Activated CD4-positive, CD25-positive, alpha-beta regulatory T cell treated with anti-CD3 and anti-CD28 coated beads, Interleukin-2, amount 50 U/mL, for 24 hours (primary cell): ENCODE results near the gene GRPEL1.
A peak's percentile ranks its signal among the peaks of the same experiment; 100 is the strongest.
"Not testable (repeated sequence)": the region's sequence is repeated elsewhere in the genome, so short reads cannot be mapped to it uniquely, and the experiment has no call there.

Source experiments
- ATAC-seq, 2 donors: fragments of 150-1000 bp; cut with Tn5 transposase; one replicate each; pipeline ENCODE4 v1.10.0; 2021; ENCODE audit warnings: mild to moderate bottlenecking in 1 of 2, moderate library complexity in 1 of 2

Gene GRPEL1

DNA sequence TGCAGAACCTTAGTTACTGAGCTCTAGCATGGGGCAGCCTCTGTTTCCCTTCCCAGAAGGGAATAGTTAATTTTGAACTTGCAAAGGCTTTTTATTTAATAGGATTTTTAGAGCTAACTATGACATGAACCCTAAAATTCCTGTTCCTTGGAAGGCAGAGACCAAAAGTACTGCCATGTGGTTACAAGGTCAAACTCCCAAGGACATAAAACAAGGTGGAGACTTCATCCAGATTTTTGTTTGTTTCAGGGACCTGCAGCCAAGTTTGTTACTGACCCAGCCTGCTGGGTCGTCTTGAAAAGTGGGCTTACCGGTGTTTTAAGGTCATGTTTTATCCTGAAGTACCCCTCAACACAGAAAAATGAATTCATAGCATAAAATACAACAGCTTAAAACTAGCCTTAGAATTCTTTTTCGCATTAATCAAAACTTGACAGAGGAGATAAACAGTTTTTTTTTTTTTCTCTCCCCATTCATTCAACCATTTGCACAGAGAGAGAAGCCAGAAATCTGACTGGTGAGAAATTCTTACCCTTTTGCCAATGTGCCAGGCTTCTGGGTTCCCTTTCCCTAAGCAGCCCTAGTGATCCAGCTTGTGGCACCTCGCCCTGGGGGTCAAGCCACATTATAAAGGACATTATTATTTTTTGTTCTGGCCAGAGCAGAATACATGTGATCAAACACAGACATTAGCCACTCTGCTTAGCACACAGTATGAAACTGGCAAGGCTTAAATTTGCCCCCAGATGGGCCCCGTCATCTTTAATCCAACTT lies 21.5 kb upstream of the GRPEL1 start:
- ATAC-seq, result no peak

DNA sequence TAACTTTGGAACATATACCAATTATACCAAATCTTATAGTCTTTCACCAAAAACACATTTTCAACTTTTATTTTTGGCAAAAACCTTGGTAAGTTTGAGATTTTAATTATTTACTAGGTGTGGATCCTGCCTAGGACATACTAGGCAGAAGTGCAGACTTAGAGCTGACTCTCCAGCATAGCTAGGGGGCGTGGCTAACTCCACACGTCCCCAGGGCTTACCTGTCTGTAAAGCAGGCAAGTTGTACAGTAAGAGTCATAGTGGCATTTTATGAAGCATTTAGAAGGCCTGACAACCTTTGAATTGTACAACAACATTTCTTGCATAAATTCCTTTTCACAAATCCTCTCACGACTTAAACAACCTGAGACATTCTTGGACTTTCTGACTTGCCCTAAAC lies 19.2 kb upstream of the GRPEL1 start:
- no peak for ATAC-seq

DNA sequence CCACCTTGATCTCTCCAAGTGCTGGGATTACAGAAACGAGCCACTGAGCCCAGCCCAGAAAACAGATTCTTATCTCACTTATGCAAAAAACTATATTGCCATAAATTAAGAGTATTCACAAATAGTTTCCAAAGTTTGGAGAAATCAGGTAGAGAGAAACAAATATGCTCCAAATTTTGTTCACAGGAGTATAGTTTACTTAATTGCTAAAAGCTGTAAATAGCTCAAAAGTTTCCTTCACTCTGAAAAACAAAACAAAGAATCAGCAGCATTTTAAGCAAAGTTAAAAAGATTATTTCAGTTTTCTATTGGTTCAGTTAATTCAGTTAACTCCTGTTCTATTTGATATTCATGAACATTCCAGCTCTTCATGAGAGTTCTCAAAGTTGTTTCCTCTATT lies 18.5 kb upstream of the GRPEL1 start:
- no peak for ATAC-seq

DNA sequence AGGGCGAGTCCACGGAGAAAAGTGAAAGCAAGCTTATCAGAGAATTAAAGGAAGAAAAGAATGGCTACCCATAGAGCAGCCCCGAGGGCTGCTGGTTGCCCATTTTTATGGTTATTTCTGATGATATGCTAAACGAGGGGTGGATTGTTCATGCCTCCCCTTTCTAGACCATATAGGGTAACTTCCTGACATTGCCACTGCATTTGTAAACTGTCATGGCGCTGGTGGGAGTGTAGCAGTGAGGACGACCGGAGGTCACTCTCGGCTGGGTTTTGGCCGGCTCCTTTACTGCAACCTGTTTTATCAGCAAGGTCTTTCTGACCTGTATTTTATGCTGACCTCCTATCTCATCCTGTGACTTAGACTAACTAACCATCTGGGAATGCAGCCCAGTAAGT lies 16.7 kb upstream of the GRPEL1 start:
- ATAC-seq, result not testable (repeated sequence)

DNA sequence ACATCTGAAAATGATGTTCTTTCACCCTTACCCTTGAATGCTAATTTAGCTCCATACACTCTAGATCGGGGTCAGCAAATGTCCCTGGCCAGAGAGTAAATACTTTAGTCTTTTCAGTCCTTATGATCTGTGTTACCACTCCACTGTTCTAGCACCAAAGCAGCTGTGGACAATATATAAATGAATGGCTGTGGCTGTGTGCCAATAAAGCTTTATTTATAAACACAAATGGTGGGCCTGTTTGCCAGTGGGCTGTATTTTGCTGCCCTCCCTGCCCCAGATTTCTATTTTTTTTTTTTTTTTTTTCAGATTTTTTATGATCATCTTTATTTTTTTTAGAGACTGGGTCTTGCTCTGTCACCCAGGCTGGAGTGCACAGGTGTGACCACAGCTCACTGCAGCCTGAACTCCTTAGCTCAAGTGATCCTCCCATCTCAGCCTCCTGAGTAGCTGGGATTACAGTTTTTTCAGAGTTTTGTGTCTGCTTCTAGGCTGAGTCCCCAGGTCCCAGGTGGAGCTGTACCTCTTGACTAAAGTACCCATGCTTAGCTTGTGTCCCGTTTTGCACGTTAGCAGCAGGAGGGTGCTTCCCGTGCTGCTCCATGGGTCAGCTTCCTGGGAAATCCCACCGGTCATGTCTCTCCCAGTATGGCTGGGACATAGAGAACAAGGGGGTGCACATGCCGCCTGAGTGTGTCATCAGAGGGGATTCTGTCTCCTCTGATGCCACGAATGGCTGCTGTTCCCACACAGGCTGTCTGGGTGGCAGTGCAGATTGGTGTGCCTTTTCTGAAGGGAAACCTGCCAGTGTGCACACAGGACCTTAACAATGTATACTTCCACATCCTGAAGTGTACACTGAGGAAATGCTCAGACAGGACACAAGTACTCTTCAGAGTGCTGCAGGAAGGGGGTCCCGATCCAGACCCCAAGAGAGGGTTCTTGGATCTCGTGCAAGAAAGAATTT lies 16.0 kb upstream of the GRPEL1 start:
- ATAC-seq, result no peak

DNA sequence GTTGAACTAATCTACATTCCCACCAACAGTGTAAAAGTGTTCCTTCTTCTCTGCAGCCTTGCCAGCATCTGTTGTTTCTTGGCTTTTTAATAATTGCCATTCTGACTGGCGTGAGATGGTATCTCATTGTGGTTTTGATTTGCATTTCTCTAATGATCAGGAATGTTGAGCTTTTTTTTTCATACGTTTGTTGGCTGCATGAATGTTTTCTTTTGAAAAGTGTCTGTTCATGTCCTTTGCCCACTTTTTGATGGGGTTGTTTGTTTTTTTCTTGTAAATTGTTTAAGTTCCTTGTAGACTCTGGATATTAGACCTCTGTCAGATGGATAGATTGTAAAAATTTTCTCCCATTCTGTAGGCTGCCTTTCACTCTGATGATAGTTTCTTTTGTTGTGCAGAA lies 12.0 kb upstream of the GRPEL1 start:
- not testable (repeated sequence) for ATAC-seq

DNA sequence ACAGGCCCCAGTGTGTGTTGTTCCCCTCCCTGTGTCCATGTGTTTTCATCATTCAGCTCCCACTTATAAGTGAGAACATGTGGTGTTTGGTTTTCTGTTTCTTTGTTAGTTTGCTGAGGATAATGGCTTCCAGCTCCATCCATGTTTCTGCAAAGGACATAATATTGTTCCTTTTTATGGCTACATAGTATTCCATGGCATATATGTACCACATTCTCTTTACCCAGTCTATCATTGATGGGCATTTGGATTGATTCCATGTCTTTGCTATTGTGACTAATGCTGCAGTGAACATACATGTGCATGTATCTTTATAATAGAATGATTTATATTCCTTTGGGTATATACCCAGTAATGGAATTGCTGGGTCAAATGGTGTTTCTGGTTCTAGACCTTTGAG lies 11.6 kb upstream of the GRPEL1 start:
- ATAC-seq, result not testable (repeated sequence)

DNA sequence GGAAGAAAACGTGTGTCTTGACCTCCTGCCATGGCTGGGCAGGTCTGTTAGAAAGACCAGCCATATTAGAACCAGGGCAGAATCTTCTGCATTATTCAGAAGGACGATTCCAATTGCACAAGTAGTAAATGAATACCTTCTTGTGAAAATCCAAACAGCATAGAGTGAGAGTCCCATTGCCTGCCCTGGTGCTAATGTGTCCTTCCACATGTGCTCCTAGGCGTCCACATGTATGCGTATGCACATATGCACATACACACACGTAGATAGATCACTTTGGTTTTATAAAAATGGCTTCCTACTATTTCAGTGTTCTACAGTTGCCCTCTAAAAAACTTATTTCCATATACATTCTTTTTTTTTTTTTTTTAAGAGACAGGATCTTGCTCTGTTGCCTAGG lies 10.2 kb upstream of the GRPEL1 start:
- no peak for ATAC-seq

DNA sequence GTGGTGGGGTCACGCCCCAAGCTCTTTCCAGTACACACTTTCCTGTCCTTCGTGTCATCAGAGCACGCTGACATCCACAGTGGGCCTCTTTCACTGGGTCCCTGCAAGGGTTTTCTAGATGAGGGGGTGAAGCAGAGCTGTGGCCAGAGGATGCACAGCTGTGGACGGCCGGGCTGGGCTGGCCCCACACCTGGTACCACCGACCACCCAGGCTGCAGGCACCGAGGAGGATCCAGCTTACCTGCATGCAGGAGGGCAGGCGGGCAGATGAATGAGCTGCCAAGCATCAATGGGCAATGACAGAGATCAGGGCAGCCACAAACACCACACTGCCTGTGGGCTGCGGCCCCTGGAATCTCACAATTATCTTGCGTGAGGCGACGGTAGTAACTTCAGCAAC lies 9.5 kb upstream of the GRPEL1 start:
- no peak for ATAC-seq

DNA sequence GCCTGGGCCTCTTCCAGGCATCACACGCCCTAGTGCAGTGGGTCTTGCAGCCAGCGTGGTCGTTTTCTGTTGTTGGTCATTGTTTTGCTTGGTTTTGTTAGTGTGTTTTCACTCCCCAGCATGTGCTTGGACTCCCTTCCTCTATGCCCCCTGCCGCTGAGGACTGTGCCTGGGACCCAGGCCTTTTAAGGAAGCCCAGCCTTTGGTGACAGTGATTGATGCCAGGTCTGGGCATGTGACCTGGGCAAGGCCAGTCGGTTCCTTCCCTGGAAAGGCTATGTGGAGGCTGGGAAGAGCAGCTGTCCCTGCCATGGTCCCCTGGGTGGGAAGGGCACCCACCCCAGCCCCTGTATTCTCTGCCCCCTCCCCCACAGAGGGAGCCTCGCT lies 8.8 kb upstream of the GRPEL1 start:
- ATAC-seq, result no peak

DNA sequence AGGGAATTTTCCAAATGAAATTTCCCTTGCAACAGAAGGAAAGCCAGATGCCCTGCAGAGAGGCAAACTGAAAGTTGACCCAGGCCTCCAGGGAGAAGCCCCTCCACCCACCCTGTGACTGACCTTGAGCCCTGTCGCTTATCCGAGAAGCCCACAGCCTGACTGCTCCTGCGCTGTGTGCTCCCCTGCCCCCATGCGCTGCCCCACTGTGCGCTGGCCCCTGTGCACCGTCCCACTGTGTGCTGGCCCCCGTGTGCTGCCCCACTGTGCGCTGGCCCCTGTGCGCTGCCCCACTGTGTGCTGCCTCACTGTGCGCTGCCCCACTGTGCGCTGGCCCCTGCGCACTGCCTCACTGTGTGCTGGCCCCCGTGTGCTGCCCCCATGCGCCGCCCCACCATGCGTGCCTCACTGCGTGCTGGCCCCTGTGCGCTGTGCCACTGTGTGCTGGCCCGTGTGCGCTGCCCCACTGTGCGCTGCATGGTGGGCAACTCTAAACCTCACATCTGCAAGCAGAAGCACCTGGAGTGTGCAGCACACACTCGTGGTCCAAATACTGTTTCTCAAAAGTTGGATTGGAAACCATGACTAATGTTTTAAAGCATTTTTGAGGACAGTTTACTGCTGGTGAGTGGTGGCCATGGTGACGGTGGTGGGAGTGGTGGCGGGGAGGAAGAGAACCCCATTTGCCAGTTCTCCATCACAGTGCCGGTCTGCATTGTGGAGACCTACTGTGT lies 8.3 kb upstream of the GRPEL1 start:
- no peak for ATAC-seq

DNA sequence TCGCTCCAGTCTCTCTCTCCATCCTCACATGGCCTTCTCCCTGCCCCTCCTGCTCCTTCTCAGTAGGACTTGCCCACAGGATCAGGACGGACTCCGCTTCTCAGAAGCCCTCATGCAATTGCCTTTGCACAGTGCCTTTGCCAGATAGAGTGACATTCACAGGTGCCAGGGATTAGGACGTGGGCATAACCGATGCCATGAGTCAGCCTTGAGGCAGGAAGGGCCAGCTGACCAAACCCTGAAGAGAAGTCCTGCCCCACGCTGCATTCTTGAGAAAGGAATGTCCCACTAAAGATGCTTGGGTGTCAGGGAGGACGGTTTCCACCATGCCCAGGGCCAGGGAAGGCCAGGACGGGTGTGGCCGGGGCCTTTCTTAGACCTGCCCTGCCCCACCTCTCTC lies 6.6 kb upstream of the GRPEL1 start:
- no peak for ATAC-seq

DNA sequence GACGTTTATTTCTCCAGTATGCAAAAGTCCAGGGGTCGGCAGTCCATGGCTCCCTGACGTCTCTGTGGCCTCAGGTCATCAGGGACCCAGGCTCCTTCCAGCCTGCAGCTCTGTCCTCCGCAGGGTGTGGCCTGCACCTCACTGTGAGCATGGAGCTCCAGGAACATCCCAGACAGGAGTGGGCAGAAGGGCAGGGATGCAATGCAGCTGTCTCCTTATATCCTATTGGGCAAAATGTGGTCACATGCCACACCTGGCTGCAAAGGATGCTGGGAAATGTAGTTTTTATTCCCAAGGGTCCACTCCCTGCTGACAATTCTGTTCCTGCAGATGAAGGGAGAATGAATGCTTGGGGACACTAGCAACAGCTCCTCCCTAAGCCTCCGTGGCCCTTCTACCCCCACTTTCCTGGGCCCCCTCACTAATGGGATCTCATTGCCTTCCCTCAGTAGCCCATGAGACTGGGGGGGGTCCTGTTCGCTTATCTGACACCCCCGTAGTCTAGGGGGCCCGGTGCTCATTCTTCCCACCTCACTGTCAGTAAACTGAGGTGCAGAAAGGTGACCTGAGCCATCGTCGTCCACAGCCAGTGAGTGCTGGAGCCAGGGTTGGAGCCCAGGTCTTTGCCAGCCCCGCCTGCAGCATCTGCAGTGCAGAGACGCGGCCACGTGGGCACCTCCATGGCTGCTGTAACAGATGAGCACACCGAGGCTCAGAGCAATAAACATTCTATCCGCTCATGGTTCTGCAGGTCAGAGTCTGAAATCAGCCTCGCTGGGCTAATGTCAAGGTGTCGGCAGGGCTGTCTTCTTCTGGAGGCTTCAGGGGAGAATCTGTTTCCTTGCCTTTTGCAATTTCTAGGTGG lies 5.9 kb upstream of the GRPEL1 start:
- no peak for ATAC-seq

DNA sequence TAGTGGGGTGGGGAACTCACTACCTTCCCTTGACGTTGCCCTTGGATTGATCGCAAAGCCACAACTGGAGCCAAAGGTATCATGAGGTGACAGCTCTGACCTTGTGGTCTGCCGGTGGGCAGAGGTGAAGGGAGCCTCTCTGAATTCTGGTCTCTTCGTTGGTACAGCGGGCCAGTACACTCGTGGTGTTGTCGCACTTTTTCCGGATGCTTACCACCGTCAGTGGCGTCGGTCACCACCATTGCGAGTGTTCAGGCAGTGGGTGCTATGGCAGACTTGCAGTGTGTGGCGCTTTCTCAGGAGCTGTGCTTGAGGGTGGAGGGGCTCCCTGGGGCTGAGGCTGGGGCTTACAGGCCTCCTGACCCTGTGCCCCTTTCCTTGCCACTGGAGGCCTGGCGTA lies 5.2 kb upstream of the GRPEL1 start:
- no peak for ATAC-seq

DNA sequence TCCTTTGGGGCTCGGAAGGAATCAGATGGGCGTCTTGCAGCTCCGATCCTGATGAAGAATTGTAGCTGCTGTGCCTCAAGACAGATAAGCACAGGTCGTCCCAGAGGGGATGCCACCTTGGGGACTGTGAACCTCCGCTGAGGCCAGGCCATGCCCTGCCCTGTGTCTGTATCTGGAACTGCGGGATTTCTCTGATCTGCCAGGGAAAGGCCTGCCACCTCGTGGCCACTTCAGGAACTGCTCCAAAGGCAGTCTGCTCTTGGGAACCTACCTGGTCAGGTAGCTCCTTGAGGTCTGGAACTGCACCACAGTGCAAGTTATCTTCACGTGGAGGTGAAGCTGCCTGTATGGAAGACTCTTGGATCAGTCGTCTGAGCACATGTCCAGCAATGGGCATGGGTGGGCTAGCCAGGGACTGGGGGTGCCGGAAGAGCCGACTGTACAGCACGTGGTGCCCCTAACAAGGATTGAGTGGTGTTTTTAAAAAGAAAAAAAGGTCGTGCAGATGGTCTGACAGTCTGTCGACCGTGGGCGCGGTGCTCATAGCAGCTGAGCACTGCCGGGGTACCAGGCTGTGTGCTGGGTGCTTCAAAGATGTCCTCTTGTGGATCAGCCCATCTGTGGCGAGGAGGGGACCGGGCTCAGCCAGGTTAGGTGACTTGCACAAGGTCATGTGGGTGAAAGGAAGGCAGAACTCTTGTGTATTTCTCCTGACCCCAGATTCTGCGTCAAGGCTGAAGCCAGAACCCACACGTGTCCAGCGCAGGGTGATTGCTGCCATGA lies 3.1 kb upstream of the GRPEL1 start:
- ATAC-seq, result peak; percentile 30

DNA sequence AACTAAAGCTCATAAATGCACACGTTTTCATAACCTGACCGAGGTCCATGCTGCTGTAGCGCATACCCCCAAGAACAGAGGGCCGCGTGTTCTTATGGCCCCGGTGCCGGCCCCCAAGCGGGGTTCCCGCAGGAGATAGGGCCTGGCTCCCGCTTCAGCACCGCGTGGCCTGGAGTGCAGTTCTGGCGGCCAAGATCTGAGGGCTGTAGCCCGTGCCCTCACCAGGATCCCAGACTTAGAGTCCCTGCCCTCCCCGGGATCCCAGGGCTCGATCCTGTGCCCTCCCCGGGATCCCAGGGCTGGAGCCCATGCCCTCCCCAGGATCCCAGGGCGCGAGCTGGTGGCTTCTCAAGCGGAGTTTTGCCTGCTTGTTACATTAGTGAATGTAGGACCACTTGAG lies 1.0 kb upstream of the GRPEL1 start:
- no peak for ATAC-seq

DNA sequence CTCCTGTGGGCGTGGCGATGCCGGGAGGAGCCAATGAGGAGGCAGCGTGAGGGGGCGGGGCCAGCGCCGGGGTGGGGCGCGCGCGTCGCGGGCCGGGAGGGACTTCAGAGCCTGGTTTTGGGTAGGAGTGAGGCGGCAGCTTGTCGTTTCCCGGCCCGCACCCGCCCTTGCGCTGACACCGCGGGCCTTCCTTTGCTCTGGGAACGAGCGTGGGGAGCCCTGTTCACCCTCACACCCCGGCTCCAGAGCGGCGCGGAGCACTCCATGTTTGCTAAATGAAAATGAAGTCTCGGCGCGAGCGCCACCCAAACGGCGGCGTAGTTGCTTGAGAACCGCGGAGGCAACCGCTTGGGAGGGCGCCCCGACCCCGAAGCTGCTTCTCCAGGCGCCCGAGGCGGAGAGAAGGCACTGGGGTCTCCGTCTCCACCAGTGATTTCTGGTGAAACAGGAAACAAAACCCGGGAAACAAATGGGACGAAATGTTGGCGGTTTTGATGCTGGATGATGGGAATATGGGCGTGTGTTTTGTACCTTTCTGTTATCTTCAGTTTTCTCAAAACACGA lies 497 bp upstream of the GRPEL1 start:
- ATAC-seq, result no peak

DNA sequence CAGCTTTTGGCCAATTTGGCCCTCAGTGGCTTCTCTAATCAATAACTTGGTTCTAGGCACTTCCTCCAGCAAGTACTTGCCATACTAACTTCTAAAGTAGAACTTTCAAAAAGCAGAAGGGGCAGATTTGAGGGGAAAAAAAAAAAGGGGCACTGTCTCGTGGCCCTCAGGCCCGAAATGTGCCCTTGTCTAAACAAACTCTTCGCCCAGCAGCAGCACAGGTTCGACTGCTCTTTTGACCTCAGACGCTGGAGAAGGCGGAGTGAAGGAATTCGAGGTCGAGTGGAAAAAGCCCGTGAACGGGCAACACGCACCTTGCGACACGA lies 775 bp downstream of the GRPEL1 start:
- no peak for ATAC-seq

DNA sequence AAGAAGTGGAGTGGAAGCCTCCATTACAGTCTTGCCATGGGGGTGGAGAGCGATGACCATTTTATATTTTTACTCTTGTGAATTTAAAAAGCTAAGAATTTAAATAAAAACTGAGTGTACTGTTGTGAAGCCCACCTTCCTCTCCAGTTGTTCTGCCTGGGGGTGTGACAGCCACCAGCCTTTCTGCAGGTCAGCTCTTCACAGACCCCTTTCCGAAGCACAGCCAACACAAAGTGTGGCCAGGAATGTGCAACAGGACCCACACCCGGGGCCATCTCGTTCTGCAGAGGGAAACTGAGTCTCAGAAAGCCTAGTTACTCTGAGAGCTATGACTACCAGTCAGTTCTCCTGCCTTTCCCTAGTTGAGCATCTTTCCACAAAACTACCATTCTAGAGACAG lies 1.4 kb downstream of the GRPEL1 start:
- ATAC-seq, result no peak

DNA sequence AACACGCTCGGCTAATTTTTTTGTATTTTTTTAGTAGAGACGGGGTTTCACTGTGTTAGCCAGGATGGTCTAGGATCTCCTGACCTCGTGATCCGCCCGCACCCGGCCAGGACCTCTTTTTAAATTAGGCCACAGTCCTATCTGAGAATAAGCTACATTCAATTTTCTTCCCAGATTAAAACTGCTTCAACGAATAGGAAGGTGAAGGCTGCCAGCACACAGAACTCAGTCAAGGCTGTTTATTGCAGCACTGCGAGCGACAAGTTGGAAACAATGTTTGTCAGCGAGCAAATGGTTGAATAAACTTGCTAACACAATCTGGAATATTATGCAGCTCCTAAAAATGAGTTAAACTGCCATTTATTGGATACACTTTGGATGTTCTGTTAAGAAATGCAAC lies 1.9 kb downstream of the GRPEL1 start:
- ATAC-seq, result no peak

DNA sequence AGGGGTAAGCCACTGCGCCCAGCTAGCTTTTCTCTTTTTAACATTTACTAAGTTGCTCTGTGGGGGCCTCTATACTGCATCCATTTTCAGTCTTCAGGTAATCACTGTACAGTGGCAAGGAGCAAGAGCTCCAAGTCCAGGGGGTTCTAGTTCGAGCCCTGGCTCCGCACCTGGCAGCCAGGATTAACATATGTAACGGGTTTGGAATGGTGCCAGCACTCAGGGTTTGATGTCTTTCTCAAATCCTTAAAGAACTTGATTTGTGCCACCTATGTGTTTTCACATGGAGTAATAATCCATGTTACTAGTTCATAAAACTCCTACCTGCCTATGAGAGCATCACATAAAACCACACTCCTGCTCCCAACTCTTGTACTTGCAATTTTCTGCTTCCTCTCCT lies 4.5 kb downstream of the GRPEL1 start:
- ATAC-seq, result no peak
